ENCODE measurements around the gene ASTN2.

GRCh38 chr9:116899337-116900006 is 515.4 kb downstream of the ASTN2 start:
- TF ChIP-seq GATA3 (IDR thresholded peaks at IDR 0.05; ENCODE audit: low read depth, low read length) (no peak), GATA2 (IDR thresholded peaks at IDR 0.05; ENCODE audit: low read depth, low read length) (no peak)

Measured in SH-SY5Y (cell line).